Subcutaneous abdominal adipose tissue (tissue), 5 donors: ENCODE measurements around the gene ABCA4.
"Not testable (repeated sequence)": the region's sequence is repeated elsewhere in the genome, so short reads cannot be mapped to it uniquely, and the experiment has no call there.

ENCODE experiments used
- H3K27ac ChIP-seq: one replicate; pipeline ENCODE4 v1.7.0; 2013; ENCODE audit warnings: low read depth, mild to moderate bottlenecking, inconsistent platforms, low read length, moderate library complexity
- H3K27me3 ChIP-seq, 5 donors: one replicate each; pipeline ENCODE4 v1.7.0; 2013; ENCODE audit warnings: low read length in 5 of 5, inconsistent platforms in 1 of 5; ENCODE audit not compliant: control insufficient read depth in 5 of 5, insufficient read depth in 4 of 5
- H3K36me3 ChIP-seq, 5 donors: one replicate each; pipeline ENCODE4 v1.7.0; 2013; ENCODE audit warnings: low read length in 5 of 5; ENCODE audit not compliant: control insufficient read depth in 5 of 5, insufficient read depth in 5 of 5
- H3K4me1 ChIP-seq, 5 donors: one replicate each; pipeline ENCODE4 v1.7.0; 2013; ENCODE audit warnings: low read length in 5 of 5, mild to moderate bottlenecking in 3 of 5, moderate library complexity in 1 of 5; ENCODE audit not compliant: control insufficient read depth in 5 of 5, insufficient read depth in 5 of 5
- H3K4me3 ChIP-seq, 5 donors: one replicate each; pipeline ENCODE4 v1.7.0; 2013; ENCODE audit warnings: low read length in 5 of 5, low read depth in 1 of 5
- H3K9ac ChIP-seq, 5 donors: one replicate each; pipeline ENCODE4 v1.7.0; 2013; ENCODE audit warnings: low read length in 5 of 5, mild to moderate bottlenecking in 4 of 5, moderate library complexity in 3 of 5
- H3K9me3 ChIP-seq, 5 donors: one replicate each; pipeline ENCODE4 v1.7.0; 2013; ENCODE audit warnings: low read length in 5 of 5; ENCODE audit not compliant: control insufficient read depth in 5 of 5
- donor health status: healthy.
- donor health status: healthy.
- donor health status: healthy.
- donor health status: healthy.
- donor health status: healthy.

The ABCA4 gene

DNA sequence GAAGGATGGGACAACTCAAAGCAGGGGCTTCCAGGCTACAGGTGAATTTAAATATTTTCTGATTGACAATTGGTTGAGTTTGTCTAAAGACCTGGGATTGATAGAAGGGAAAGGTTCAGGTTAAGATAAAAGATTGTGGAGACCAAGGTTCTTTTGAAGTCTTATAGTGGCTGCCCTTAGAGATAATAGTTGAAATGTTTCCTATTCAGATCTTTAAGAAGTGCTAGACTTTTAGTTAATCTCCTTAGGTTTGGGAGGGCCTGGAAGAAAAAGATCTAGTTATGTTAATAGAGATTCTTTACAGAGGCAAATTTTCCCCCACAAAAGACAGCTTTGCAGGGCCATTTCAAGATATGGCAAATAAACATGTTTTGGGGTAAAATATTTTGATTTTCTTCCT, 28.2 kb upstream of the ABCA4 start:
- H3K4me3 ChIP-seq, H3K4me1 ChIP-seq, H3K27me3 ChIP-seq, H3K36me3 ChIP-seq, H3K9ac ChIP-seq, H3K9me3 ChIP-seq, H3K27ac ChIP-seq: not testable (repeated sequence)

DNA sequence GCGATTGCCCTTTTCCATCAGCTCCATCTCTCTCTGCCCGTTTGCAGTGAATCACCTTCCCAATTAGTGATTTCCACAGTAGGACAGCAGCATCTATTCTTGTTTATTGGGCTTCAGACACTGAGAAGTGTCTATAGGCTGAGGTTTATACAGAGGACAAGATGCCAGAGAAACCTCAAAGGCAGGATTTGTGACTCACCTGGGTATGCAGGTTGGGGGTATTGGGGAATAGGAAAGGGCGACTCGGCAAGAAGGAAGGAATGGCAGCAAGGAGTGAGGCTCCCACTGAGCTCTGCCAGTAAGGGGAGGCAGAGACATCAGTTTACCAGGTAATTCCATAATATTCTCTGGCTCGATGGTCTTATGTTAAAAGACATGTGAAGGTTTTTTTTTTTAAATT, 25.3 kb upstream of the ABCA4 start:
- Histone ChIP-seq H3K4me3 (no peak overlapping the region), H3K27me3 (no peaks in the 10 kb centered on the region), H3K9ac (no peak overlapping the region), H3K4me1 (peaks cover 0 to 10% (median 0%) of the 10 kb centered on the region in 5 donors), H3K36me3 (no peaks in the 10 kb centered on the region), H3K27ac (no peak overlapping the region), H3K9me3 (no peaks in the 10 kb centered on the region)

DNA sequence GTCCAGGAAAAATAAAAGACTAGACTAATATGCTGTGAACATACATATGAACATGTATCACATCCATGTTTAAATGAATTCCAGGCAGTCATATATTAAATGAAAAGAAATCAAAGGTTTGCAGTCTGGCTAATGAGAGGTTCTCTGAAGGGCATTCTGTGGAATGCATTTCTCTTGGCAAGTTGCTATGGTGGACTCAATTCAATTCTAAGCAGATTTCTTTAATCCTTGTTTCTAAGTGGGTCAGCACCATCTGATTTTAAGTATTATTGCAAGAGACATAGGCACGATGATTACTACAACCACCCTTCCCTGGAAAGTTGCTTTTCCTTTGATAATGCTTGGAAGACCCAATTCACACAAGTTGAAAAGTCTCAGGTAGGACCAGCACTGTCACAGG, 23.9 kb upstream of the ABCA4 start:
- Histone ChIP-seq H3K36me3 (no peaks in the 10 kb centered on the region), H3K9ac (no peak overlapping the region), H3K4me3 (no peak overlapping the region), H3K27me3 (no peaks in the 10 kb centered on the region), H3K9me3 (no peaks in the 10 kb centered on the region), H3K4me1 (peaks cover 0 to 10% (median 0%) of the 10 kb centered on the region in 5 donors), H3K27ac (no peak overlapping the region)

DNA sequence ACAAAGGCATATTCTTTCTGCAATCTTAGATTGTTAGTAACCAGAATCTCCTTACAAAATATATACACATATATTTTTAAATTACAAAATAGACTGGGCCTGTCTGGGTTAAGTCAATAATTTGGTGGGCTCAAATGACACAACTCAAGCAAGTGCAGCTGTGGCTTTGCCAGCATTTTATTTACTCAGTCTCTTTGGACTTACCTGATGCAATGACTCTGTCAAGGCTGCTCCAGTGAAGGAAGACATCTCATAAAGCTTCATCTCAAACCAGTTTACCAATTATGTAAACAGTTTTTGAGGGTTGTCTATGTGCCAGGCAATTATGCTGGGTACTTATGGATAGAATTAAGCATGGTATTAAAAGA, 22.8 kb upstream of the ABCA4 start:
- Histone ChIP-seq H3K27me3 (no peaks in the 10 kb centered on the region), H3K27ac (no peak overlapping the region), H3K9me3 (no peaks in the 10 kb centered on the region), H3K36me3 (no peaks in the 10 kb centered on the region), H3K4me3 (no peak overlapping the region), H3K9ac (no peak overlapping the region), H3K4me1 (peaks cover 0 to 10% (median 0%) of the 10 kb centered on the region in 5 donors)

DNA sequence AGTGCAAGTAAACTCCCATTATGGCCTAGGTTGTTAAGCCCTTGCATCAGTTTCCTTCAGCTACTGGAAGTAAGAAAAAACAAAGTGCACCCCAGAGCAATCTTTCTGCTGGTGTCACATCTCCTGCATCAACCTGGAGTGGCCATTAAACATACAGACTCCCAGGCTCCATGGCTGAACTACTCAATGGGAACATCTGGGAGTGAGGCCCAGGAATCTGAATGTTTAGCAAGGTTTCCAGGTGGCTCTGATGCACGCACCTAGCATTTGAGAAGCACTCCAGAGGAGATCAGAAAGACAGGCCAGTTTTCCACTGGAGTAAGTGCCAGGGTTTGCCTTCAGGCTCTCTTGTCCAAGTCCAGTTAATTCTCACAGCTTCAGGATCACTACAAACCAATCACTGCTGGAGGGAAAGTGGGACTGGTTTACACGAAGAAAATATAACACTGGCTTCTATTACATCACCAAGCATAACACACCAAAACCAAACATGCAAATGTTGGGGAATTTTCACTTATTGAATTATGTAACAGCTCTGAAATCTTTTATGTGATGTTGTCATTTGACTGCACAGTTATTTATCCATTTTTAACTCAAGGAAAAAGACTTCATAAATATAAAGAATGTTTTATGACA, 22.3 kb upstream of the ABCA4 start:
- H3K9ac ChIP-seq = no peak overlapping the region
- no peaks in the 10 kb centered on the region for H3K36me3 ChIP-seq
- no peak overlapping the region for H3K27ac ChIP-seq
- H3K4me3 ChIP-seq = no peak overlapping the region
- peaks cover 0 to 10% (median 0%) of the 10 kb centered on the region in 5 donors for H3K4me1 ChIP-seq
- no peaks in the 10 kb centered on the region for H3K27me3 ChIP-seq
- no peaks in the 10 kb centered on the region for H3K9me3 ChIP-seq

DNA sequence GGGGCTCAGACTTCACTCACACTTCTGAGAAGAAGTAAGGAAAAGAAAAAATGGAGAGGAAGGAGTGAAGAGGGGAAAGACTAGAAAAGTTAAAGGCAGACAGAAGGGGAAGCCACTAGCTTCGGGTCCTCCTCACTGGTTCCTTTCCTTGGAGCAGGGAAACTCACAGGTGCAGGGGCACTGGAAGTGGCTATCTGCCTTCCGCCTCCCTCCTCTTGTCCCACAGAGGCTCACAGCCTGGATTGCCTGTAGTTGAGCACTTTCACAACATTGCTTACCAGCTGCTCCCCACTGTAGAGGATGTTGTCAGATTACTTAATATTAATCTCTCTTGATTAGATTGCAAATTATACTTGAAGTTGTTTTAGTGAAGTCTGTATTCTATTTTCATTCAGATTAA, 21.6 kb upstream of the ABCA4 start:
- Histone ChIP-seq H3K4me1 (peaks cover 0 to 10% (median 0%) of the 10 kb centered on the region in 5 donors), H3K9me3 (no peaks in the 10 kb centered on the region), H3K27ac (no peak overlapping the region), H3K27me3 (no peaks in the 10 kb centered on the region), H3K9ac (no peak overlapping the region), H3K36me3 (no peaks in the 10 kb centered on the region), H3K4me3 (no peak overlapping the region)

DNA sequence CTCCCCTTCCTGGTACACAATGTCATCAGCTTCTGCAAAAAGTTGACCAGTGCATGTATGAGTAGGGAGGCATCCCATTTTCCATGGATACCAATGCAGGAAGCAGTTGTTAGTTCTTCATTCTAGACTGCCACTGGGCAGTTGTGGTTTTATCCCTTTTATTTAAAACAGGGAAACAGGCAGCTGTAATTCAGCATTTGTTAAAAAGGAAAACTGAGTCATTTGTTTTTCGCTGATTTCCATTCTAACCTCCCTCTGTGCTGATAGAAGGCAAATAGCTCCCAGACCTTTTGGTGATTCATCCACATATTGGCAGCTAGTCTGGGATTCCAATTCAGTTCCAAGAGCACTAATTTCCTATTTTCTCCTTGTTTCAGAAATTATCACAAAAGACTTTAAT, 21.1 kb upstream of the ABCA4 start:
- no peaks in the 10 kb centered on the region for H3K27me3 ChIP-seq
- H3K9me3 ChIP-seq = no peaks in the 10 kb centered on the region
- peaks cover 0 to 10% (median 0%) of the 10 kb centered on the region in 5 donors for H3K4me1 ChIP-seq
- no peak overlapping the region for H3K27ac ChIP-seq
- H3K9ac ChIP-seq = no peak overlapping the region
- H3K4me3 ChIP-seq = no peak overlapping the region
- H3K36me3 ChIP-seq = no peaks in the 10 kb centered on the region

DNA sequence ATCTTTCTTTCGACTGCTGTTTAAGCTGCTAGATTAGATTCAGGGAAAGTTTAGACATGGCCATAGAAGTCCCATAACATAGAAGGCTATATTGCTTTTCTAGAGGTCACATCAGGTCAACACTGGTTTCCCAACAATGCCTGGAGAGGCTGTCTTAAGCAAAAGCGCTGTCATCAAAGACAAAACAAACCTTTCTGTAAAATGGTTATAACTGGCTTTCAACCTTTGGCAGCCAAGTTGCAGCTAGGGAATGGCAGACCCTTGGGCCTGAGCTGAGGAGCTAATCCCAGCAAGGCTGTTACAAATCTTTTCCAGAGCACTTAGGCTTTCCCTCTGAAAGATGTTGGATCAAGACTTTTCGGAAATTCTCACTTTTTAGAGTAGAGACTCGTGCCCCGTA, 11.2 kb upstream of the ABCA4 start:
- Histone ChIP-seq H3K4me3 (no peak overlapping the region), H3K9ac (no peak overlapping the region), H3K27me3 (no peaks in the 10 kb centered on the region), H3K27ac (no peak overlapping the region), H3K36me3 (no peaks in the 10 kb centered on the region), H3K9me3 (no peaks in the 10 kb centered on the region), H3K4me1 (no peaks in the 10 kb centered on the region)

DNA sequence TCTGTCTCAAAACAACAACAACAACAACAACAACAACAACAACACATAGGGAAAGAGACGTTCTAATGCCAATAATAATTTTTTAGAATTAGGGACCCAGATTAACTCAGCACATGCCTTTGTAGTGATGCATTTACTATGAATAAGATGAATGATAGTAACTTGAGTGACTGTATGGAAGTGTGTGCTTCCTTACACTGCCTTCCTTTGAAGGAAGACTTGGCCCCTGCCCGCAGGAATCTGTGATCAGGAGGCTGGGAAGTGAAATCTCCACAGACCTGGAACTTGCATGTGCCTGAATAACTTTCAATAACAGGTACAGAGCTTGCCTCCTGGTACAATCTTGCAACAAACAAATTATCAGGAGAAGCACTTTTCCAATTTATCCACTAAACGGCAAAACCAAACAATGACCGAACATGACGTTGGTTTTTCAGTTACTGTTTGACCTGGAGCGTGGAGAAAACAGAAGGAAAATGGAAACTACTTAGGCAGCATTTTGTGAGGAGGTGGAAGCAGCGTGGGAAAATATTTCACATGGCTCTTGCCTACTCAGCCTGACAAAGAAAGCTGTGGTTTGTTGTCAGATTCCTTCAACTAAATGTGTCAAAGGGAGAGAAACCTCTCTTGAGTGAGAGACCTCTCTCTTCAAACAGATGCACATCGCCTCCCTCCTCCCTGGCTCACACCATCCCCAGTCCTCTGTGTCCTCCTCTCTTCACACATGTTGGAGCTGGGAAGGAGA, 10.1 kb upstream of the ABCA4 start:
- no peaks in the 10 kb centered on the region for H3K9me3 ChIP-seq
- no peaks in the 10 kb centered on the region for H3K36me3 ChIP-seq
- H3K4me1 ChIP-seq = peaks cover 0 to 6% (median 3%) of the 10 kb centered on the region in 5 donors
- no peaks in the 10 kb centered on the region for H3K27me3 ChIP-seq
- no peak overlapping the region for H3K4me3 ChIP-seq
- H3K9ac ChIP-seq = no peak overlapping the region
- no peak overlapping the region for H3K27ac ChIP-seq

DNA sequence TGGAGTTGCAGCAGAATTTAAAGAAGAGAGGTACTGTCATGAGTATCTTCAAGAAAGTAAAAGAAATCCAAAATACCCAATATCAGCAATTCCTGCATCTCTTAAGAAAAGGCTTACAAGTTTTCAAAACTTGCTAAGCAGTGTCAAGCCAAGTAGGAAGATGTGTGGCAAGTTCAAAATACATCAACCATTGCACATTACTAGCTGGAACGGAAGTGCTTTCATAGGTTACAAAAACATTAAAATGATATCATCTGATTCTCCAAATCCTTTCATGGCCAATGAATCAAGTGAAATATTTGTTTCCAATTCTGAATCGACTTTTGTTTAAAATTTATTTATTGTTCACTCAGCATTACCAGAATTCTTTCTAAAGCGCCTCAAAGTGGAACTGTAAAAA, 5.7 kb upstream of the ABCA4 start:
- H3K4me3 ChIP-seq = no peak overlapping the region
- H3K9me3 ChIP-seq = no peaks in the 10 kb centered on the region
- H3K36me3 ChIP-seq = no peaks in the 10 kb centered on the region
- H3K27ac ChIP-seq = no peak overlapping the region
- H3K9ac ChIP-seq = no peak overlapping the region
- peaks cover 0 to 4% (median 0%) of the 10 kb centered on the region in 5 donors for H3K27me3 ChIP-seq
- peaks cover 0 to 8% (median 5%) of the 10 kb centered on the region in 5 donors for H3K4me1 ChIP-seq
